ENCODE results near the gene CAMK2B. TPM values are rescaled to one million over a fixed set of nuclear protein-coding genes. Genes with fewer than 3 reads are reported as not detected.
"Not testable (repeated sequence)": the region's sequence is repeated elsewhere in the genome, so short reads cannot be mapped to it uniquely, and the experiment has no call there.

The CAMK2B gene
- total RNA-seq, 2 experiments from 2014 or later, result 0.11 TPM; not detected in 1

DNA sequence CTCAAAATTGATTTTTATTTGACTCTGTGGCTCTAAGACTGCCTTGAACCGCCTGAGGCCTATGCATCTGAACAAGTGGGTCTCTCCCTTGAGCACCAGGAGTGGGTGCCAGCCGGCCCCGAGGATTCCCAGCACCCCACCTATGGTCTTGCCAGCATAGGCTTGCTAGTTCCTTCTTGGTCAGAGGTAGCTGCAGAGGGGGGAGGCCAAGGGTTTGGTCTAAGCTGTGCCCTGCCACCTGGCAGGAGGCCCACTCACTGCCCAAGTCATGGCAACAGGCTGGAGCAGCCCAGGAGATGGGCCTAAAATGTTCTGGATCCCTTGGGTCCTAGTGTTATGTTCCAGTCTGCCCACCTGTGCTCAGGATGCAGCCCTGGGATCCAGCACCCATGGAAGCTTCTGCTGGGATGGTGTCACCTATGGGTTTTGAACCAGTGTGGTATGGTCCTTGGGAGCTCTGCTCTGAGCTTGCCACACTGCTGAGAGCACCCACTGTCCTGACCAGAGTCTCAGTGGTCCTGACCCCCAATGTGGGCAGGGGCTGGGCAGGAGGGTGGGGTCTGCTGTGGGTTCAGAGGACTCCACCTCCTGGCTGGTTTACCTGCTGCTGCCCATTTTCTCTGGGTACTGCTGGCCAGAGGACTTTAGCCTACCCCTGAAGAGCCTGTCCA is 112.1 kb downstream of the CAMK2B start:
- Mint-ChIP-seq H3K27ac (no peak overlapping the region), H3K36me3 (peaks cover 16% of the 10 kb centered on the region), H3K27me3 (no peaks in the 10 kb centered on the region), H3K4me1 (peaks cover 11% of the 10 kb centered on the region), H3K4me3 (no peak overlapping the region), H3K9me3 (no peaks in the 10 kb centered on the region)
- no peak for DNase-seq
- POLR2A ChIA-PET, result interaction anchor here (1.9 kb wide), 1 partner anchor 12 kb away, joined by 5 read pairs; the partner anchor contains the start of gene YKT6
- no peak for ATAC-seq (ENCODE audit: low read depth)

DNA sequence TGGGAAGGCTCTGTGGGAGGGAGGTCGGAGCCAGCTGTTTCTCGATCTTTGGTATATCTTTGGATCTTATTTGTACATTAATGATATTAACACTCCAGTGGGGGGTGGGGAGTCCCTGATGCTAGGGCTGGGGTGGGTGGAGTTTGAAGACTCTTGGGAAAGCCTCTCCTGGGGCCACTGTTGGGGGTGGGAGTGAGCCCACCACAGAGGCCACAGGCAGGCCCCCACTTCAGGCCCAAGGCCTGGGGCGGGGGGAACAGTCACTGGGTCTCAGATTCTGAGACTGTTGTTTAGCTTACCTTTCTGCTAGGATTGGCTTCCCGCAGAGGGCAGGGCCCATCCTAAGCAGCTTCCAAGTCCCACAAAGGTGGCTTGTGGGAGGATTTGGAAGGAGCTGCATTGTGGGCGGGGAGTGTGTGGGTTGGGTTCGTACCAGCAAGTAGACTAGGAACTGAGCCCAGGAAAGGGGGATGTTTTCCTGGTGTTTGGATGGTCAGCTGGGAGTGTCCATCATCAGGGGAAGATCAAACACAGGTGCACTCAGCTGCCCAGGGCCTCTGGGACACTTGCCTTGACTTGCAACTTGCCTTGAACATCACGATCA is 112.7 kb downstream of the CAMK2B start:
- no peak for ATAC-seq (ENCODE audit: low read depth)
- H3K4me1 Mint-ChIP-seq, result peaks cover 11% of the 10 kb centered on the region
- H3K9me3 Mint-ChIP-seq, result no peaks in the 10 kb centered on the region
- no peak overlapping the region for H3K4me3 Mint-ChIP-seq
- H3K36me3 Mint-ChIP-seq, result peaks cover 18% of the 10 kb centered on the region
- DNase-seq, result no peak
- POLR2A ChIA-PET, result interaction anchor here (1.9 kb wide), 1 partner anchor 11 kb away, joined by 5 read pairs; the partner anchor contains the start of gene YKT6
- H3K27me3 Mint-ChIP-seq, result no peaks in the 10 kb centered on the region
- H3K27ac Mint-ChIP-seq, result no peak overlapping the region

DNA sequence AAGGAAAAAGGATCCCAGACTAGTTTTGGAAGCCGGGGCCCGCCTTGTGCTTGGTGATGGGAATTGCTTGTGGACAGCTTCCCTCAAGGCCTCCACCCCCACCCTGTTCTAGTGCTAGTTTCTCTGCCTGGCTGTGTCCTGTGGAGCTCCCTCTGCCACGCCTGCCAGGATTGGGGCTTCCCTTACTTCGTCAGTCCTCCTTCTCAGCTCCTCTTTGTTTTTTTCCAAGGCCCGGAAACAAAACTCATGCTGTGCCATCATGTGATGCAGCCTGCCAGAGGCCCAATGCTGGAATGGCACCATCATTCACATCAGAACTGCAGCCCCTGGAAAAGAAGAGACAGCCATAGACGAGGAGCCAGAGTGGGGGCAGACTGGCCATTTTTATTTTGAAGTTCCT is 113.4 kb downstream of the CAMK2B start:
- DNase-seq (no peak), ATAC-seq (ENCODE audit: low read depth) (no peak)
- Mint-ChIP-seq H3K27me3 (no peaks in the 10 kb centered on the region), H3K4me1 (peaks cover 11% of the 10 kb centered on the region), H3K9me3 (no peaks in the 10 kb centered on the region), H3K4me3 (no peak overlapping the region), H3K36me3 (peaks cover 18% of the 10 kb centered on the region), H3K27ac (no peak overlapping the region)
- POLR2A ChIA-PET, result interaction anchor here (1.9 kb wide), 1 partner anchor 11 kb away, joined by 5 read pairs; the partner anchor contains the start of gene YKT6

DNA sequence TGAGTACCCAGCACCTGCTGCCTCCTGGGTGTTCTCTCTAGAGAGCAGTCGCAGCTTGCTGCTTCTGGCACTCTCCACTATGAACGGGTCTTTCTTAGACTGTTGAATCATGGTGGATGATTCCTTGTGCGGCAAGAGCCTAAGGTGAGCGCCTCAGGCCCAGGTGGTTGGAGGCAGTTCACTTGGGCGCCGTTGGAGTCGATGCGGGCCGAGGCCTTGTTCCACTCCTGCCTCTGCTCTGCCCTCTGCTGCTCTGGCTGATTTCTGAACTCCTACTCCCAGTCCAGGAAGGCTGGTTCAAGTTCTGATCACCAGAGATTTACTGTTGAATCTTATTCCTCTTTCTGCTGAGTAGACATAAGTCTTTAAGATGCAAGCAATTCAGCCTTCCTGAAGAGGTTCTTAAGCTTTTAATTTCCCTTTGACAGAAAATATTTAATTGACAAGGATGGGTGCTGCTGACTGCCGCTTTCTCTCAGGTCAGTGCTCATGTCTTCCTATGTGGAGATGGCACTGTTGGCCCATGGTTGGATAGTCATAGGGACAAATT is 114.2 kb downstream of the CAMK2B start:
- Mint-ChIP-seq H3K27ac (peak overlapping the region; percentile 52), H3K4me1 (peaks cover 11% of the 10 kb centered on the region), H3K27me3 (no peaks in the 10 kb centered on the region), H3K9me3 (no peaks in the 10 kb centered on the region), H3K4me3 (no peak overlapping the region), H3K36me3 (peaks cover 22% of the 10 kb centered on the region)
- ATAC-seq (ENCODE audit: low read depth) (no peak), DNase-seq (no peak)
- POLR2A ChIA-PET, result interaction anchor here (1.9 kb wide), 1 partner anchor 10 kb away, joined by 5 read pairs; the partner anchor contains the start of gene YKT6

DNA sequence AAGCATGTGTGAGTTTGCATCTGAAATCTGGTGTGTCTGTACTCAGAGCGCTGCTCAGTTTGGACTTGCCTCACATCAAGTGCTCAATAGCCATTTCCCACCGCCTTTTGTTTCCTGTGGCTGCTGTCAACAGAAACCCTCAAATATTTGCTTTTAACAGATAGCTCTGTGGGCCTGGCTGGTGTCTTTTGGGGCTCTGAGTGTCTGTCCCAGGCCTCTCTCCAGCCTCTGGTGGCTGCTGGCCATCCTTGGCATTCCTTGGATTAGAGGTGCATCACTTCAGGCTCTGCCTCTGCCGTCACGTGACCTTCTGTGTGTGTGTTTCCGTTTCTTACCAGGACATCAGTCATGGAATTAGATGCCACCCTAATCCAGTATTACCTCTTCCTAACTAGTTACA is 115.3 kb downstream of the CAMK2B start:
- Mint-ChIP-seq H3K27me3 (no peaks in the 10 kb centered on the region), H3K36me3 (peaks cover 24% of the 10 kb centered on the region), H3K9me3 (no peaks in the 10 kb centered on the region), H3K27ac (no peak overlapping the region), H3K4me1 (peaks cover 11% of the 10 kb centered on the region), H3K4me3 (no peak overlapping the region)
- ATAC-seq (ENCODE audit: low read depth) (no peak), DNase-seq (no peak)
- POLR2A ChIA-PET, result no interaction called here

DNA sequence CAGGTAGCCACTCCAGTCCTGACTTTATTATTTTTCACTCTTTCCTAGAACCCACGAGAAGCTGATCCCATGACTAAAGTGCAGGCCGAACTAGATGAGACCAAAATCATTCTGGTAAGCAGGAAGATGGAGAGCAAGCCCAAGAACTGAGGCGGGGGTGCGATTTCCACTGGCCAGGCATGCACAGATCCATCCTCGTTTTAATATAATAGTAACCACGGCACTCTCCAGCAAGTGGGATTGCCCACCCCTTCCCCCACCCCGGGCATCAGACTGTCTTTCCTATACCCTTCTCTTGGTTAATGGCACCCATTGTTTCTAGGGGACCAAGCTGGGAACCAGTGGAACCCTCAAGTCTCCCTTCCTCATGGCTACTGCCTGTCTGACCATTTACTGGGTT is 117.3 kb downstream of the CAMK2B start:
- no peak for ATAC-seq (ENCODE audit: low read depth)
- H3K36me3 Mint-ChIP-seq, result peaks cover 31% of the 10 kb centered on the region
- no peak for DNase-seq
- H3K4me3 Mint-ChIP-seq, result no peak overlapping the region
- peaks cover 18% of the 10 kb centered on the region for H3K4me1 Mint-ChIP-seq
- POLR2A ChIA-PET, result no interaction called here
- no peaks in the 10 kb centered on the region for H3K27me3 Mint-ChIP-seq
- no peaks in the 10 kb centered on the region for H3K9me3 Mint-ChIP-seq
- no peak overlapping the region for H3K27ac Mint-ChIP-seq

DNA sequence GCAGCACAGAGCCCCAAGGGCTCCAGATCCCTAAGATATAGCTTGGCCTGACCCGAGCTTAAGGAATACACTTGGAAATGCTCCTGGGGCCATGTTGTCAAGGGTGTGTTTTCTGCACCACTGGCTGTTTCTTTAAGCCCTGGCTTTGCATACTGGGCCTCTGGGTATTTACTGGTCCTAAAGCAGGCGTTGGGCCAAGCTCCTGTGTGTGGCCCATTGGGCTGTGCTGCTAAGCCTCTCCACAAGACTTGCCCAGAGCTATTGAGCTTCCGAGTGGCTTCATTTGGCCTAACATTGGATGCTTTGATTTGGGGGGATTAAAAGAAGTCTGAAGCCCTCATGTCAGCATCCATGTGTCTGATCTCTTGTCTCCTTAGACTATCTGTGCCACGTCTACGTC is 119.4 kb downstream of the CAMK2B start:
- peaks cover 24% of the 10 kb centered on the region for H3K36me3 Mint-ChIP-seq
- DNase-seq (no peak), ATAC-seq (ENCODE audit: low read depth) (no peak)
- H3K4me3 Mint-ChIP-seq, result no peak overlapping the region
- H3K27me3 Mint-ChIP-seq, result no peaks in the 10 kb centered on the region
- H3K9me3 Mint-ChIP-seq, result no peaks in the 10 kb centered on the region
- peaks cover 22% of the 10 kb centered on the region for H3K4me1 Mint-ChIP-seq
- H3K27ac Mint-ChIP-seq, result no peak overlapping the region
- POLR2A ChIA-PET, result no interaction called here

DNA sequence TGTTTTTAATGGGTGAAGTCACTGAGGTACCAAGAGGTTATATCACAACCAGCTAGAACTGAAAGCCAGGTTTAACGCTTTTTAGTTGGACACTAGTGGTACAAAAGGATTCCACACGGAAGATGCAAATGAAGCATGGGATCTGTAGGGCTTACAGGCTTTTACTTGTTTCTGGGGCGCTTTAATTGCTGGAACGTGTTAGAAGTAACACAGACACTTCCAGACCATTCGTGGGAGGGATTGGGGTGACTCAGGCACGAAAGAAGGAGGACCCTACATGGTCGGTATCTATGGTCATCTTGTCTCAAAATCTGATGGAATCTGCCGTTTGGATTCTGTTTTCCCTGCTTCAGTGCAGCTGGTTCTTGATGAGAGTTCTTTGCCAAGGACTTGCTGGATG is 123.6 kb downstream of the CAMK2B start:
- H3K4me3 Mint-ChIP-seq, result peak overlapping the region; percentile 90
- H3K27ac Mint-ChIP-seq, result peak overlapping the region; percentile 56
- POLR2A ChIA-PET, result interaction anchor here (0.6 to 1.8 kb wide), 6 partner anchors 11 to 408 kb away, joined by 3 to 5 read pairs (median 3); no protein-coding TSS in a partner anchor
- peaks cover 13% of the 10 kb centered on the region for H3K36me3 Mint-ChIP-seq
- no peak for ATAC-seq (ENCODE audit: low read depth)
- H3K27me3 Mint-ChIP-seq, result peaks cover 2% of the 10 kb centered on the region
- DNase-seq, result no peak
- H3K9me3 Mint-ChIP-seq, result no peaks in the 10 kb centered on the region
- H3K4me1 Mint-ChIP-seq, result peaks cover 25% of the 10 kb centered on the region

DNA sequence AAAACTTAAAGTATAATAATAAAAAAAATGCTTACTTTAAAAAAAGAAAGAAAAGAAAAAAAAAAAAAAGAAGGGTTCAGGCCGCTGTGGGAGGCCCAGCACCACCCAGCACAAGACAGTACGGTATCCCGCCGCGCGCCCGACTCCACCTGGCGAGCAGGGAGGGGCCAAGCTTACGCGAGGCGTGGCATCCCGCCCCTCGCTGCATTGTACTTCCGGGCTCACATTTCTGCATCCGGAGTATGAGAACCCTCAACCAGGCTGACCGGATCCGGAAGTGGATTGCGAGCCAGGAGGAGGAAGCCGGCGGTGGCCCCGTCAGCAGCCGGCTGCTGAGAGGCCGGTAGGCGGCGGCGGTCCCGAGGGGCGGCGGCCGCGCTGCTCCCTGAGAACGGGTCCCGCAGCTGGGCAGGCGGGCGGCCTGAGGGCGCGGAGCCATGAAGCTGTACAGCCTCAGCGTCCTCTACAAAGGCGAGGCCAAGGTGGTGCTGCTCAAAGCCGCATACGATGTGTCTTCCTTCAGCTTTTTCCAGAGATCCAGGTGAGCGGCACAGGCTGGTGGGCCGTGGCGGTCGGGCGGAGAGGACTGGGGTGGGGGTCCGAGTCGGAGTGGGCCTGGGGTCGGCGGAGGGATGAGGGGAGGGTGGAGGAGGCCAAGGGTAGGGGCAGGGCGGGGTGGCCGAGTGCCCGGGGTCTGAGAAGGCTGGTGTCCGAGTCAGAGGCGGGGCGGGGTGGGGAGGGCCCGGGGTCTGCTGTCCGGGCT is 124.5 kb downstream of the CAMK2B start, which contains the start of gene YKT6:
Gene YKT6, plus strand, starts transcription at position 280 of the 763 bp plus-strand sequence. Its CDS starts 158 bp downstream, at position 438.
- H3K9me3 Mint-ChIP-seq, result no peaks in the 10 kb centered on the region
- H3K36me3 Mint-ChIP-seq, result peaks cover 10% of the 10 kb centered on the region
- ATAC-seq (ENCODE audit: low read depth) (peak; percentile 98), DNase-seq (peak; percentile 92)
- H3K4me1 Mint-ChIP-seq, result peaks cover 33% of the 10 kb centered on the region
- POLR2A ChIA-PET, result interaction anchor here (0.6 to 1.8 kb wide), 12 partner anchors 11 to 409 kb away, joined by 3 to 7 read pairs (median 4); partner anchors contain the start of genes DBNL and PGAM2
- H3K27ac Mint-ChIP-seq, result peak within 1 kb of the TSS; percentile 82
- H3K27me3 Mint-ChIP-seq, result peaks cover 2% of the 10 kb centered on the region
- peak within 1 kb of the TSS; percentile 90 for H3K4me3 Mint-ChIP-seq

DNA sequence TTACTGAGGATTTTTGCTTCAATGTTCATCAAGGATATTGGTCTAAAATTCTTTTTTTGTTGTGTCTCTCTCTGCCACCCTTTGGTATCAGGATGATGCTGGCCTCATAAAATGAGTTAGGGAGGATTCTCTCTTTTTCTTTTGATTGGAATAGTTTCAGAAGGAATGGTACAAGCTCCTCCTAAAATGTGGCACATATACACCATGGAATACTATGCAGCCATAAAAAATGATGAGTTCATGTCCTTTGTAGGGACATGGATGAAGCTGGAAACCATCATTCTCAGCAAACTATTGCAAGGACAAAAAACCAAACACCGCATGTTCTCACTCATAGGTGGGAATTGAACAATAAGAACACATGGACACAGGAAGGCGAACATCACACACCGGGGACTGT is 125.2 kb downstream of the CAMK2B start:
- not testable (repeated sequence) for H3K36me3 Mint-ChIP-seq; ATAC-seq (ENCODE audit: low read depth); H3K27me3 Mint-ChIP-seq; H3K27ac Mint-ChIP-seq; H3K9me3 Mint-ChIP-seq; DNase-seq
- POLR2A ChIA-PET, result interaction anchor here (0.9 to 1.8 kb wide), 7 partner anchors 25 to 291 kb away, joined by 3 to 7 read pairs (median 5); partner anchors contain the start of genes DBNL and PGAM2
- H3K4me3 Mint-ChIP-seq, result peak overlapping the region; percentile 60
- H3K4me1 Mint-ChIP-seq, result peaks cover 33% of the 10 kb centered on the region

DNA sequence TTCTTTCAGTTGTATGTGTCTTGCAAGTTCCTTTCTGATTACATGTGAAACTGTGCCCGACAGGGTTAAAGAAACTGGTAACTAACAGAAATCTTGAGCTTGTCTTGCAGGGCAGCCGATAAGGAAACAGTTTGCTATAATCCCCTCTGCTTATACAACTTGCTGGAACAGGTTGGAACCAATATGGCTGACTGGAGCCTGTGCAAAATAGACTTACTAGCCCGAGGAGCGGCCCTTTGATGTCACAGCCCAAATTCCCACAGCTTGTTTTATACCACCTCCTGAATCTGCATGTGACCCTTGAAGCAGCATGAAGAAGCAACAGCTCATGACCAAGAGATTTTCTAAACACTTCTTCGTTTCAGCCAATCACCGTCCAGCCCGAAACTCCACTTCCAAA is 127.9 kb downstream of the CAMK2B start:
- POLR2A ChIA-PET, result no interaction called here
- no peak for ATAC-seq (ENCODE audit: low read depth)
- no peaks in the 10 kb centered on the region for H3K9me3 Mint-ChIP-seq
- peaks cover 4% of the 10 kb centered on the region for H3K27me3 Mint-ChIP-seq
- no peak overlapping the region for H3K27ac Mint-ChIP-seq
- no peaks in the 10 kb centered on the region for H3K36me3 Mint-ChIP-seq
- peaks cover 25% of the 10 kb centered on the region for H3K4me1 Mint-ChIP-seq
- H3K4me3 Mint-ChIP-seq, result no peak overlapping the region
- DNase-seq, result no peak

DNA sequence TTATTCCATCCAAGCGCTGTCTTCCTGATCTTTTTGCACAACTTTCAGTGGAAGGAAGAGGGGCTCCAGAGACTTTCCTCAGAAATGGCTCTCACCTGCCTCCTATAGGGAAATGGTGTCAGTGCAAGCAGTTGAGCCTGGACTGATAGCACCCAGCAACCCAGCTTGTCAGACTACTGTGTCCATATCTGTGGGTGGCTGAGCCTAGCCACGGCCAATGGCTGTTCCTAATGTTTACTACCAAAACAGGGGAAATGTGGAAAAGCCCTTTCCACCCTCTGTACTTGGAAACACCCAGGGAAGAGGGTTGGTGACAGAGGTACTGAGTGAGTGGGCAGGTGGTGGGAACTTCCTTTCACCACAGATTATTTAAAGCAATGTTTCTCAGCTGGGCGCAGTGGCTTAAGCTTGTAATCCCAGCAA is 128.9 kb downstream of the CAMK2B start:
- ATAC-seq (ENCODE audit: low read depth) (peak; percentile 27), DNase-seq (no peak)
- no peak overlapping the region for H3K4me3 Mint-ChIP-seq
- H3K27ac Mint-ChIP-seq, result no peak overlapping the region
- POLR2A ChIA-PET, result no interaction called here
- H3K27me3 Mint-ChIP-seq, result peaks cover 9% of the 10 kb centered on the region
- H3K36me3 Mint-ChIP-seq, result no peaks in the 10 kb centered on the region
- no peaks in the 10 kb centered on the region for H3K9me3 Mint-ChIP-seq
- H3K4me1 Mint-ChIP-seq, result peaks cover 15% of the 10 kb centered on the region

DNA sequence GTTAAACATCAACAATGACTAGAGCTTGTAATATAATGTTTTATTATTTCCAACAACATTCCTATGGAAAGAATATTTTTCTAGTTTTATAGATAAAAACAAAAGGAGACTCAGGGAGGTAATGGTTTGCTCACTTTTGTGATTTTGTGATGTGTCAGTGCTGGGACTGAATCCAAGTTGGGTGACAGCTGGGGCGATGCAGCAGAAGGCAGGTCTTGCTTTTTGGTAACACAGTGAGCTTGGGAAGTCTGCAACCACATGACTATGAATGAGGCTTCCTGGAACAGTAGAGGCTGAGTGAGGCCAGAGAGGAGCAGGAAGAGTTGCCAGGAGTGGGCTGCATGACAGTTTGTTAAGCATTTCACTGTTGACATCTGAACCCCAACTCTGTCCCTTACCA is 129.5 kb downstream of the CAMK2B start:
- H3K4me3 Mint-ChIP-seq, result no peak overlapping the region

More for the DNA sequence above, 129.5 kb downstream of the CAMK2B start:
- ATAC-seq (ENCODE audit: low read depth) (no peak), DNase-seq (no peak)
- no peak overlapping the region for H3K27ac Mint-ChIP-seq
- no peaks in the 10 kb centered on the region for H3K9me3 Mint-ChIP-seq
- H3K27me3 Mint-ChIP-seq, result peaks cover 9% of the 10 kb centered on the region
- peaks cover 14% of the 10 kb centered on the region for H3K4me1 Mint-ChIP-seq
- H3K36me3 Mint-ChIP-seq, result no peaks in the 10 kb centered on the region
- POLR2A ChIA-PET, result no interaction called here

Data from activated naive CD8-positive, alpha-beta T cell treated with anti-CD3 and anti-CD28 coated beads, Interleukin-2, amount 10 ng/mL, durations not matched to agents 7 days and 5 days (primary cell).